ENCODE measurements around the gene CTSD. TPM values are rescaled to one million over a fixed set of nuclear protein-coding genes. Genes with fewer than 3 reads are reported as not detected.
"Not testable (repeated sequence)": the region's sequence is repeated elsewhere in the genome, so short reads cannot be mapped to it uniquely, and the experiment has no call there.

CTSD gene
- 491 and 519 TPM in 2 replicates for total RNA-seq

GRCh38 chr11:1763796-1764661 is at the start of gene CTSD:
Gene CTSD, minus strand, starts transcription at chr11:1763927. Its CDS starts 68 bp downstream, at chr11:1763859.
- Histone ChIP-seq H3K79me2 (ENCODE audit: insufficient read depth, low read length) (peaks cover 47% of the 10 kb centered on the region), H3K36me3 (ENCODE audit: insufficient read depth, low read length) (peaks cover 13% of the 10 kb centered on the region), H3K4me3 (ENCODE audit: insufficient read depth, low read length) (peak within 1 kb of the TSS; percentile 87), H3K27ac (ENCODE audit: low read depth, low read length) (peak within 1 kb of the TSS; percentile 71), H3K4me1 (ENCODE audit: insufficient read depth, low read length) (peaks cover 41% of the 10 kb centered on the region), H4K20me1 (ENCODE audit: insufficient read depth, low read length) (peaks cover 16% of the 10 kb centered on the region), H3K4me2 (ENCODE audit: insufficient read depth, low read length) (peak within 1 kb of the TSS; percentile 93), H2AFZ (ENCODE audit: low read length) (peak within 1 kb of the TSS; percentile 67), H3K27me3 (ENCODE audit: insufficient read depth, low read length) (no peaks in the 10 kb centered on the region), H3K9me3 (ENCODE audit: low read depth, low read length) (no peaks in the 10 kb centered on the region)
- peak; percentile 100 for DNase-seq (ENCODE audit: insufficient read length, low spot score, missing footprints)
- no peak for TF ChIP-seq CTCF (IDR thresholded peaks at IDR 0.05; ENCODE audit: extremely low read depth, low read depth, low read length)

- H3K36me3 ChIP-seq (ENCODE audit: insufficient read depth, low read length); H3K4me3 ChIP-seq (ENCODE audit: insufficient read depth, low read length); H4K20me1 ChIP-seq (ENCODE audit: insufficient read depth, low read length); H3K4me1 ChIP-seq (ENCODE audit: insufficient read depth, low read length); H3K4me2 ChIP-seq (ENCODE audit: insufficient read depth, low read length); H3K9me3 ChIP-seq (ENCODE audit: low read depth, low read length); DNase-seq (ENCODE audit: insufficient read length, low spot score, missing footprints); H2AFZ ChIP-seq (ENCODE audit: low read length); H3K27ac ChIP-seq (ENCODE audit: low read depth, low read length); H3K79me2 ChIP-seq (ENCODE audit: insufficient read depth, low read length): not testable (repeated sequence)
- peaks cover 19% of the 10 kb centered on the region for H3K27me3 ChIP-seq (ENCODE audit: insufficient read depth, low read length)
Observed at GRCh38 chr11:1813356-1813755, 49.6 kb upstream of the CTSD start.

GRCh38 chr11:1812801-1813200 is 49.1 kb upstream of the CTSD start:
- Histone ChIP-seq H3K4me3 (ENCODE audit: insufficient read depth, low read length) (no peak overlapping the region), H3K9me3 (ENCODE audit: low read depth, low read length) (no peaks in the 10 kb centered on the region), H3K4me2 (ENCODE audit: insufficient read depth, low read length) (no peak overlapping the region), H3K4me1 (ENCODE audit: insufficient read depth, low read length) (no peaks in the 10 kb centered on the region), H4K20me1 (ENCODE audit: insufficient read depth, low read length) (no peaks in the 10 kb centered on the region), H3K27ac (ENCODE audit: low read depth, low read length) (no peak overlapping the region), H3K79me2 (ENCODE audit: insufficient read depth, low read length) (no peaks in the 10 kb centered on the region), H2AFZ (ENCODE audit: low read length) (no peak overlapping the region), H3K27me3 (ENCODE audit: insufficient read depth, low read length) (peaks cover 21% of the 10 kb centered on the region), H3K36me3 (ENCODE audit: insufficient read depth, low read length) (no peaks in the 10 kb centered on the region)
- peak; percentile 30 for DNase-seq (ENCODE audit: insufficient read length, low spot score, missing footprints)
- no peak for TF ChIP-seq CTCF (IDR thresholded peaks at IDR 0.05; ENCODE audit: extremely low read depth, low read depth, low read length)

GRCh38 chr11:1812274-1812673 is 48.5 kb upstream of the CTSD start:
- Histone ChIP-seq H3K4me2 (ENCODE audit: insufficient read depth, low read length) (no peak overlapping the region), H3K9me3 (ENCODE audit: low read depth, low read length) (no peaks in the 10 kb centered on the region), H2AFZ (ENCODE audit: low read length) (no peak overlapping the region), H3K27me3 (ENCODE audit: insufficient read depth, low read length) (peaks cover 23% of the 10 kb centered on the region), H3K4me1 (ENCODE audit: insufficient read depth, low read length) (no peaks in the 10 kb centered on the region), H4K20me1 (ENCODE audit: insufficient read depth, low read length) (no peaks in the 10 kb centered on the region), H3K36me3 (ENCODE audit: insufficient read depth, low read length) (no peaks in the 10 kb centered on the region), H3K79me2 (ENCODE audit: insufficient read depth, low read length) (no peaks in the 10 kb centered on the region), H3K4me3 (ENCODE audit: insufficient read depth, low read length) (no peak overlapping the region), H3K27ac (ENCODE audit: low read depth, low read length) (no peak overlapping the region)
- DNase-seq (ENCODE audit: insufficient read length, low spot score, missing footprints), result no peak
- TF ChIP-seq CTCF (IDR thresholded peaks at IDR 0.05; ENCODE audit: extremely low read depth, low read depth, low read length), result no peak
